HG03159 (cell line): ENCODE measurements around the gene AOPEP.

Experiments
- ATAC-seq: cut with Tn5 transposase; IDR thresholded peaks from one replicate; pipeline ENCODE4 v1.9.1; 2021; ENCODE audit warnings: mild to moderate bottlenecking, moderate library complexity; ENCODE audit not compliant: unreplicated experiment

The AOPEP gene

DNA sequence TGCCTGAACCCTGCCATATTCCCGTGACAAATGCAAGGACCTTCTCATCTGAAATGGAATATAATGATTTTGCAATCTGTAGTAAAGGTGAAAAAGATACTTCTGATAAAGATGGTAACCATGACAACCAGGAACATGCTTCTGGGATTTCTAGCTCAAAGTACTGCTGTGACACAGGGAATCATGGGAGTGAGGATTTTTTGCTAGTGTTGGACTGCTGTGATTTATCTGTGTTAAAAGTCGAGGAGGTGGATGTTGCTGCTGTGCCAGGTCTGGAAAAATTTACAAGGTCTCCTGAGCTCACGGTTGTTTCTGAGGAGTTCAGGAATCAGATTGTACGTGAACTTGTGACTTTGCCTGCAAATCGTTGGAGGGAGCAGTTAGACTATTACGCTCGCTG is 33.5 kb downstream of the AOPEP start:
- ATAC-seq, result no peak

- ATAC-seq, result no peak
Measured at GRCh38 chr9:94760660-94761059, 34.2 kb downstream of the AOPEP start.

DNA sequence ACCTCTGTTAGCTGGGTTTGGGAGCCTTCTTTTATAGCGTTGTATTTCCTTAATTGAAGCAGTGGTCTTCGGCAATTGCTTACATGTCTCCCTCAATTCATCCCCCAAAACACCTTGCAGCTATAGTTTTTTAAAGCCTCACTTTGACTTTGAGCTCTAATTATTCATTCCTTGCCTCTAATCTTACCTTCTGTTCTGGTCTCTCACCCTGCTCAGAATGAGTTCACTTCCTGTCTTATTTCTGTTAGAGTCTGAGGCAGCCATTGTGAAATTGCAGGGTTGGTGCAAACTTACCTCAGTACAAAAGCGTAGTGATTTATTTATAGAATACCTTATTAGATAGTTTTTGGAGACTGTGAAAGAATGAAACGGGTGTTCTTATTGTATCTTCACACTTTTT is 35.0 kb downstream of the AOPEP start:
- ATAC-seq, result no peak

DNA sequence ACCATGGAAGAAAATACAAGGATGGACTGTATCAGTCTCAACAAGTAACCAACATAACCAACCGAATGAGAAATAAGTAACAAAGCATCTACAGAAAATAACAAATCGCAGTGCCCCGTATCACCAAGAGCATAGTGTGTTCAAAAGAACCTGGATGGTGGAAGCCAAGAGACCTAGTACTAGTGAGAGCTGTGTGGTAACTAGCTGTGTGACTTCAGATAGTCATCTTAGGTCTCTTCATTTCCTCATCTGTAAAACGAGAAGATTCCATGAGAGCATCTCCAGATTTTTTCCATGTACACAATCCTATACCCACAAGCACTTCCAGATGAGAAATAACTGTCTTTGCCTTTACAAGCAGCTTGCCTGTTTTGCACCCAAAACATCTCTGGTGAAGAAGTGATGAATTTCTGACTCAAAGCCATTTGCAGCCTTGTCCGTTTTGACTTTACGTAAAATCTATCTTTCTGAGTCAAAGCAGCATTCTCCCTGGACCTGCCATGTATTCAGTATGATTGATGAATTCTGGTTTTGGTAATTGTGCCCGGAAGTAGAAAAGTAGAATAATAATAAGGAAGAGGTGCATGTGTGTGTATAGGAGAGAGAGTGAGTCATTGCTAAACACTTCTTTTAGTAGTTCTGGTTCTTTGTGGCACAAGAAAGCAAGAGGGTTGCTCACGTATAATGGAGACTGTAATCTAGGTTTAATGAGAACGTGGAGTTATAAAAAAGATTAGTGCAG is 41.0 kb downstream of the AOPEP start:
- no peak for ATAC-seq

- ATAC-seq, result no peak
Measured at GRCh38 chr9:94768766-94769165, 42.3 kb downstream of the AOPEP start.

- ATAC-seq, result no peak
Measured at GRCh38 chr9:94770334-94770733, 43.8 kb downstream of the AOPEP start.

DNA sequence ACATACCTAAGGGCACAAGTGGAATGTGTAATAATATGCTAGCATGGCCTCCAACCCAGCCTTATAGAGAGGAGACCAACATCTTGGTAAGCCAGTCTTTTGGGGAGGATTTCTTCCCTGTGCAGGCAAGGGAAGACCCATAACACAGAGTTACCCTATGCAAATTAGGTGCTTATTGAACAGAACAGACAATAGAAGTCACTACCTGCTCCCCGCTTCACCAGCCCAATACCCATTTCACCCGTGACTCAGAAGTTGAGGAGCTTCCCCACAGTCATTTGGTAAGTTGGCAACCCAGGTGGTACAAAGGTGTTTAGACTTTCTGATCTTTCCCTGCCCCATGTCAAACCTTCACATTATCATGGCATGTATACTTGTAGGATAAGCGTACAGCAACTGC is 44.6 kb downstream of the AOPEP start:
- no peak for ATAC-seq

- ATAC-seq, result no peak
Measured at GRCh38 chr9:94772144-94772543, 45.6 kb downstream of the AOPEP start.

- no peak for ATAC-seq
Measured at GRCh38 chr9:94772639-94773303, 46.3 kb downstream of the AOPEP start.

GRCh38 chr9:94773655-94774054 is 47.2 kb downstream of the AOPEP start:
- no peak for ATAC-seq

DNA sequence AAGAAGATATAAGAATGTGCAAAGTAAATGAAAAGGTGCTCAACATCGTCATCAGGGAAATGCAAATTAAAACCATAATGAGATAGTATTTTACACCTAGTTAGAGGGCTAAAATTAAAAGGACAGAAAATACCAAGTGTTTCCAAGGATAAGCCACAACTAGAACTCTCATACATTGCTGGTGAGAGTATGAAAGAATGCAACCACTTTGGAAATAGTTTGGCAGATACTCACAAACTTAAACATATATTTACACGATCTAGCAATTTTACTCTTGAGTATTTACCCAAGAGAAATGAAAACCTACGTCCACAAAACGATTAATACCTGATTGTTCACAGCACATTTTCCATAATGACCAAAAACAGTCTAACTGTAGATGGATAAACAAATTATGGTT is 51.5 kb downstream of the AOPEP start:
- no peak for ATAC-seq

DNA sequence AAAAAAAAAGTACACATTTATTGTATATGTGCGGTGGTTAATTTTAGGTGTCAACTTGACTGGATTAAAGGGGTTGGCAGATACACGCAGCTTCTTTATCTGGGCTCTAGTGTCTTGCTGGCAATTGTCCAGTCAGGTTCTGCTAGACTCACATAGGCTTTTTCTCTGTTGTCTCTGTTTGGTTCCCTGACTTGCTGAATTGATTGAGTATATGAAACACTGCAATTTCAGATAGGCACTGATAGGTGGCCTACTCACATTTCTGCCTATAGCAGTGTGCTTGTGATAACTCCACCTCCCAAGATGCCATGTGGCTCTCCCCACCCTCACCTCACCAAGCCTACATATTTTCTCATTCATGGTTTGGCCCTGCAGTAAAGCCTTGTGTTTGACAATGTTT is 52.5 kb downstream of the AOPEP start:
- ATAC-seq, result no peak

DNA sequence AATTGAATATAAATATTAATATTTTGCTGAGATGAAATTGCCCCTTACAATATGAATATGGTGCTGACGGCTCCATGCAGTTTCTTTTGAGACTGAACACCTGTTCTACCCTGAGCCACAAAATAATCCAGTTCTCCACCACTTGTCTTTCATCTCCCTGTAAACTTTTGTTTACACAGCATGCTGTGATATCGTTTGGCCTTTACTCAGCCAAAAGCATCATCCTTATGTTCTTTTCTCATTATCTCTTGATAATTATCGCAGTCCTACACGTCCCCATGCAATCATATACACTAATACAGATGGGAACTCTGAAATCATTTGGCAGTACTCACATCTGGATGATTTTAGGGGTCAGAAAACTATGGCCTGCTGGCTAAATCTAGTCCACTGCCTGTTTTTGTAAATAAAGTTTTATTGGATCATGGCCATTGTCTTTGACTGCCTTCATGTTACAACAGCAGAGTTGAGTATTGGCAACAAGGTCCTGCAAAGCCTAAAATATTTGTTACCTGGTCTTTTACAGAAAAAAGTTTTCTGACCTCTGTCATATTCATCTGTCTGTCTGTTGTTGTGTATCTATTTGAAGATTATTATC is 53.3 kb downstream of the AOPEP start:
- no peak for ATAC-seq

DNA sequence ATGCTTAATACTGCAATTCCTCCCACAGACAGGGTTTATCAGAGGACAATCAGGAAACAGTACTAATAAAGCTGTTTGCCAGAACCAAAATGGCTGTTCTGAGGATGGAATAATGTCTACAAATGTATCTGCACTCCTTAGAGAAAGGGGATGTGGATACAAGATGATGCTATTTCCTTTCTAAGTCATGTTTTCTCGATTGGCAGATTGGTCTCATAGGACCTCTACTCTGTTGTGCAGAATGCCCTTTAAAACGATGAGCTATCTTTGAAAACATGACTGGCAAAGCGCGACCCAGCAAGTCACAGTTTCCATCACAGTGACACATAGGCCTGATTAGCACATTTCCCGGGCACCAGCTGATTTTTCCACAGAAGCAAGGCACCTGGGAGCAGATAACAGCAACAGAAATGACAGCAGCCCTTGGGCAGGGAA is 54.0 kb downstream of the AOPEP start:
- no peak for ATAC-seq

- ATAC-seq, result no peak
Measured at GRCh38 chr9:94782355-94783101, 56.0 kb downstream of the AOPEP start.

GRCh38 chr9:94783102-94783682 is 56.7 kb downstream of the AOPEP start:
- ATAC-seq, result no peak

DNA sequence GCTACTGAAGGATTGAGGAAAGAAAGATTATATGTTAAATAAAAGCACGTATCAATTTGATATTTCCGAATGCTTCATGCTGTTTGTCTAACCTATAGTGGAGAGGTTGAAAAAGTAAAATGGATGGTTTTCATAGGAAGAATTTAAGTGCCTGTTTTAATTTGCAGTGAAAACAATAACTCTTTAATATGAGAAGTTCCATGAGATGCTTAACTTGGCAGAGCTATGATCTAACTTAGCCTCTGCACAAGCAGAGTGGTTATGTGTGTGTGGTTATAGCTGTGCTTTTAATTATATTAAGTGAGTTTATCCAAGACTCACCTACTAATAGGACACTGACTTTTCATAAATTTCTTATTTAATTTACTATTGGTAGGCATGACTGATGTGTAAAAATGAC is 57.4 kb downstream of the AOPEP start:
- no peak for ATAC-seq

DNA sequence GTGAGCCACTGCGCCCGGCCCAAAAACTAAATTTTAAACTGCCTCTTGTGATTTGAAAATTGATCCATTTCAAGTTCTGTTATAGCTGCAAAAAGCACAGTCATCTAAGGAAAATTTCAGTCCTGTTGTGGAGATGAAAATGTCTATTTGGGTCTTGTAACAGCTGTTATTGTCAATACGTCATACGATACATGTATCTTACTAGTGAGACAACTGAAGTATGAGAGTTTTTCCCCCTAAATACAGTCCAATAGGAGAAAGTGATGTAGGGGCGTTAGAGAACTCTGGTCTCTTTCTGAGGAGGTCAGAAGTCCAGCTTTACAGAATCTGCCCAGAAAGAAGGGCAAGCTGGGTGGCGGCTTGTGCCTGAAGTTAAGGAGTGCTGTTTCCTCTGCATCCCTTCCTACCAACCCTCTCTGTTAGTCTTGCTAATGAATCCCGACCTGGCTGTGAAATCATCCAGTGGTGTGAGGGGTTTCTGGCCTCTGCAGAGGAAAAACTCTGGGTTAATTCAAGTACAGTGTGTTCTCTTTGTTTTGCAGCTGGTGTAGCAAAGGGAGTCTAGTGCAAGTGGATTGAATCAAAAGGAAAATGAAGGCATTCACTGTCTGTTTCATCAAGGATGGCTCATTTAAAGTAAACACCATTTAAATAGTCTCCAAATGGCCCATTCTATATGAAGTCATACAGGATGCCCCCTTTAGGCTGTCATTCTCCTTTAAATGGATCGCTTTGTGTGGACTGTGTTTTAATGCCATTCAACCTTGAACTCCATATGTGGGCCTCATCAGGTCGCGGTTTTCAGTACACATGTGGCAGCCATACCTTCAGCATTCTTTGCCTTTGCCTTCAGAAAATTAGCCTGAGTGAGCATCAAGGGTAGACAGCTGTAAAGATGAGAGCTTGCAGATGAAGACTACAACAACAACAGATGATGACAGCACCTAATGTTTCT is 59.0 kb downstream of the AOPEP start:
- ATAC-seq, result no peak

- ATAC-seq, result no peak
Measured at GRCh38 chr9:94786586-94786985, 60.1 kb downstream of the AOPEP start.

- ATAC-seq, result no peak
Measured at GRCh38 chr9:94787266-94787665, 60.8 kb downstream of the AOPEP start.
